ENCODE results near the gene TMEM135. TPM values are rescaled to one million over a fixed set of nuclear protein-coding genes. Genes with fewer than 3 reads are reported as not detected.
A peak's percentile ranks its signal among the peaks of the same experiment; 100 is the strongest.

Gene TMEM135
- total RNA-seq, 1 donor from 2014 or later = 22.3 TPM

- Histone ChIP-seq H3K36me3 (no peaks in the 10 kb centered on the region), H3K27me3 (ENCODE audit: low read depth) (no peaks in the 10 kb centered on the region), H3K4me1 (no peaks in the 10 kb centered on the region), H3K27ac (no peak overlapping the region), H3K9me3 (no peaks in the 10 kb centered on the region), H3K4me3 (no peak overlapping the region)
- ATAC-seq (no peak), DNase-seq (no peak)
- TF ChIP-seq, protein P1, sequence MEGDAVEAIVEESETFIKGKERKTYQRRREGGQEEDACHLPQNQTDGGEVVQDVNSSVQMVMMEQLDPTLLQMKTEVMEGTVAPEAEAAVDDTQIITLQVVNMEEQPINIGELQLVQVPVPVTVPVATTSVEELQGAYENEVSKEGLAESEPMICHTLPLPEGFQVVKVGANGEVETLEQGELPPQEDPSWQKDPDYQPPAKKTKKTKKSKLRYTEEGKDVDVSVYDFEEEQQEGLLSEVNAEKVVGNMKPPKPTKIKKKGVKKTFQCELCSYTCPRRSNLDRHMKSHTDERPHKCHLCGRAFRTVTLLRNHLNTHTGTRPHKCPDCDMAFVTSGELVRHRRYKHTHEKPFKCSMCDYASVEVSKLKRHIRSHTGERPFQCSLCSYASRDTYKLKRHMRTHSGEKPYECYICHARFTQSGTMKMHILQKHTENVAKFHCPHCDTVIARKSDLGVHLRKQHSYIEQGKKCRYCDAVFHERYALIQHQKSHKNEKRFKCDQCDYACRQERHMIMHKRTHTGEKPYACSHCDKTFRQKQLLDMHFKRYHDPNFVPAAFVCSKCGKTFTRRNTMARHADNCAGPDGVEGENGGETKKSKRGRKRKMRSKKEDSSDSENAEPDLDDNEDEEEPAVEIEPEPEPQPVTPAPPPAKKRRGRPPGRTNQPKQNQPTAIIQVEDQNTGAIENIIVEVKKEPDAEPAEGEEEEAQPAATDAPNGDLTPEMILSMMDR (IDR thresholded peaks at IDR 0.05) = no peak
- intact Hi-C loops (cut with DNase I) = no loop called here
Observed at GRCh38 chr11:87295237-87295636, 257.5 kb downstream of the TMEM135 start.

- no peaks in the 10 kb centered on the region for H3K36me3 ChIP-seq
- no peak overlapping the region for H3K27ac ChIP-seq
- H3K4me1 ChIP-seq = no peaks in the 10 kb centered on the region
- ATAC-seq (no peak), DNase-seq (no peak)
- no peak overlapping the region for H3K4me3 ChIP-seq
- TF ChIP-seq, protein P1 (IDR thresholded peaks at IDR 0.05) = no peak
- H3K9me3 ChIP-seq = no peaks in the 10 kb centered on the region
- intact Hi-C loops (cut with DNase I) = no loop called here
- H3K27me3 ChIP-seq (ENCODE audit: low read depth) = no peaks in the 10 kb centered on the region
Observed at GRCh38 chr11:87296627-87297026, 258.9 kb downstream of the TMEM135 start.

DNA sequence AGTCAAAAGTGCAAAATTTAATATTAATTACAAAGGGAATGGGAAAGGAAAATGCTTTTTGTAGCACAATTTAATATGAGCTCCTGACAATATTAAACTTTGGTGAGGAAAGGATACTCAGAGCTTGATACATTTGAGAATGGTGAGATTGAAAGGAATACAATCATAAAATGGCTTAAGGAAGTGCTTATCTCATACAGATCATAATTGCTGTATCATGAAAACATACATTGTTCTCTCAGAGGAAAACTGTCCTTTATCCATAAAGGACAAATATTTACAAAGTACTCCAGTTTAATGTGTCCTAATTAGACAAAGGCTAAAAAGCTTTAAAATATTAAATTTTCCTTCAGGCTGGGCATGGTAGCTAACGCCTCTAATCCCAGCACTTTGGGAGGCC lies 260.4 kb downstream of the TMEM135 start:
- TF ChIP-seq, protein P1 (IDR thresholded peaks at IDR 0.05) = no peak

DNA sequence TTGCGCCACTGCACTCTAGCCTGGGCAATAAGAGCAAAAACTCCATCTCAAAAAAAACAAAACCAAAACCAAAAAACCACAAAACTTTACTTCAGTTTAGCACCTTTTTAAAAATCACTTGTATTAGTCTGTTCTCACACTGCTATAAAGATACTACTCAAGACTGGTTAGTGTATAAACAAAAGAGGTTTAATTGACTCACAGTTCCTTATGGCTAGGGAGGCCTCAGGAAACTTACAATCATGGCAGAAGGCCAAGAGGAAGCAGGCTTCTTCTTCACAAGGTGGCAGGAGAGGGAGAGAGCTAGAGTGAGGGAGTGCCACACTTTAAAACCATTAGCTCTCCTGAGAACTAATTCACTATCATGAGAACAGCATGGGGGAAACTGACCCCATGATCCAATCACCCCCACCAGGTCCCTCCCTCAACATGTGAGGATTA lies 261.3 kb downstream of the TMEM135 start:
- Histone ChIP-seq H3K36me3 (no peaks in the 10 kb centered on the region), H3K4me3 (no peak overlapping the region), H3K4me1 (no peaks in the 10 kb centered on the region), H3K27me3 (ENCODE audit: low read depth) (no peaks in the 10 kb centered on the region), H3K27ac (no peak overlapping the region), H3K9me3 (no peaks in the 10 kb centered on the region)
- no peak for DNase-seq
- intact Hi-C loops (cut with DNase I) = no loop called here
- TF ChIP-seq, protein P1 (IDR thresholded peaks at IDR 0.05) = no peak
- no peak for ATAC-seq

More for the DNA sequence above, 260.4 kb downstream of the TMEM135 start:
- no peak for ATAC-seq
- Histone ChIP-seq H3K27ac (no peak overlapping the region), H3K4me3 (no peak overlapping the region), H3K9me3 (no peaks in the 10 kb centered on the region), H3K36me3 (no peaks in the 10 kb centered on the region), H3K4me1 (no peaks in the 10 kb centered on the region), H3K27me3 (ENCODE audit: low read depth) (no peaks in the 10 kb centered on the region)
- no peak for DNase-seq
- intact Hi-C loops (cut with DNase I) = no loop called here

- intact Hi-C loops (cut with DNase I) = no loop called here
- Histone ChIP-seq H3K27ac (no peak overlapping the region), H3K4me1 (no peaks in the 10 kb centered on the region), H3K9me3 (no peaks in the 10 kb centered on the region), H3K4me3 (no peak overlapping the region), H3K36me3 (no peaks in the 10 kb centered on the region), H3K27me3 (ENCODE audit: low read depth) (no peaks in the 10 kb centered on the region)
- ATAC-seq (peak in 1 of 2 donors; percentile 19), DNase-seq (no peak)
- TF ChIP-seq, protein P1 (IDR thresholded peaks at IDR 0.05) = no peak
Observed at GRCh38 chr11:87300640-87301380, 263.1 kb downstream of the TMEM135 start.
